ENCODE data around the gene SMIM5. TPM values are rescaled to one million over a fixed set of nuclear protein-coding genes. Genes with fewer than 3 reads are reported as not detected.
"Not testable (repeated sequence)": the region's sequence is repeated elsewhere in the genome, so short reads cannot be mapped to it uniquely, and the experiment has no call there.

The SMIM5 gene
- total RNA-seq, 4 donors from 2014 or later, result 0.31 to 2.0 (median 1.0) TPM

GRCh38 chr17:75590314-75590761 lies 42.9 kb upstream of the SMIM5 start:
- ATAC-seq (ENCODE audit: low FRiP score), result no peak
- TF ChIP-seq CTCF (IDR thresholded peaks at IDR 0.05), result no peak
- DNase-seq (ENCODE audit: low spot score), result no peak

- TF ChIP-seq CTCF (IDR thresholded peaks at IDR 0.05), result no peak
- no peak for DNase-seq (ENCODE audit: low spot score)
- no peak for ATAC-seq (ENCODE audit: low FRiP score)
These were observed 42.1 kb upstream of the SMIM5 start for GRCh38 chr17:75590849-75591721.

DNA sequence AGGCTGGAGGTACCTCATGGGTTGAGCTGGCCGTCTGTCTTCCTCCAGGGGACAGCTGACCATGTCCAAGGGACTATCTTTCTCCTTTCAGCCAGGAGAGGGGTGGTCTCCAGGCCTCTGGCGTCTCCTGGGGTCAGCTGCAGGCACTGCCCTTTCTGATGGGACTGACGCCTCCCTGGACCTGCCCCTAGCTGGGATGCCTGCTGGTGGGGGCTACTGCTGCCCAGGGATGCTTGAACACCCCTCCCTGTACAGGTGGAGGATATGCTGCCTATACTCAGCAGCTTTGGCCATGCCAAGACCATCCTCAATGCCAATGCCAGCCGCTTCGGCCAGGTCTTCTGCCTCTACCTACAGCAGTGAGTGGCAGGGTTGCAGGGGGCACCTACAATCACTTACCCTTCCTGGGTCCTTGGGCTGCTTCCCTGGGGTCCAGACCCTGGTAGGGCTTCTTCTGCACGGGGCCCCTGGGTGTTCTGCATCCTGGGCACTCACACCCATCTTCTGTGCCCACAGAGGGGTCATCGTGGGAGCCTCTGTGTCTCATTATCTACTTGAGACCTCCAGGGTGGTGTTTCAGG lies 41.4 kb upstream of the SMIM5 start:
- no peak for DNase-seq (ENCODE audit: low spot score)
- TF ChIP-seq CTCF (IDR thresholded peaks at IDR 0.05), result no peak
- no peak for ATAC-seq (ENCODE audit: low FRiP score)

DNA sequence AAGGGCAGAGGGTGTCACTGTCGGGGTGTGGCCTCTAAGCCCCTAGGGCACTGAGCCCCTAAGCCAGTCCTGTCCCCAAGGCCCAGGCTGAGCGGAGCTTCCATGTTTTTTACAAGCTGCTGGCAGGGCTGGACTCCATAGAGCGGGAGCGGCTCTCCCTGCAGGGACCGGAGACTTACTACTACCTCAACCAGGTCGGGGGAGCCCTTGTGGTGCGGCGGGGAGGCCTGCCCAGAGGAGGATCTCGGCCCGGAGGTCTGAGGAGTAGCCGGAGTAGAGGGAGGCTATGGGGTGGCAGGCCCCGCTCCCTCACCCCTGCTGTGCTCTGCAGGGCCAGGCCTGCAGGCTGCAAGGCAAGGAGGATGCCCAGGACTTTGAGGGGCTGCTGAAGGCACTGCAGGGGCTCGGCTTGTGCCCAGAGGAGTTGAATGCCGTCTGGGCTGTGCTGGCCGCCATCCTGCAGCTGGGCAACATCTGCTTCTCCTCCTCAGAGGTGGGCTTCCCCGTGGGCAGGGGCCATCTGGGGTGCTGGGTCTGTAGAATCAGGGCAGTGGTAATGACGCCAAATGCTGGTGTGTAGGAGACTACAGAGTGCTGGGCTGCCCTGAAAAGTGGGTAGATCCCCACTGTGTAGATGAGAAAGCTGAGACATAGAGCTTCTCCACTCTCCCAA lies 40.8 kb upstream of the SMIM5 start:
- TF ChIP-seq CTCF (IDR thresholded peaks at IDR 0.05), result no peak
- ATAC-seq (ENCODE audit: low FRiP score) (no peak), DNase-seq (ENCODE audit: low spot score) (no peak)

DNA sequence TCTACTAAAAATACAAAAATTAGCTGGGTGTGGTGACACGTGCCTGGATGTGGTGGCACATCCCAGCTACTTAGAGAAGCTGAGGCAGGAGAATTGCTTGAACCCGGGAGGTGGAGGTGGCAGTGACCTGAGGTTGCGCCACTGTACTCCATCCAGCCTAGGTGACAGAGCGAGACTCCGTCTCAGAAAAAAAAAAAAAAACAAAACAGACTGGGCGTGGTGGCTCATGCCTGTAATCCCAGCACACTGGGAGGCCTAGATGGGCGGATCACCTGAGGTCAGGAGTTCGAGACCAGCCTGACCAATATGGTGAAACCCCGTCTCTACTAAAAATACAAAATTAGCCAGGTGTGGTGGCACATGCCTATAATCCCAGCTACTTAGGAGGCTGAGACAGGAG lies 39.8 kb upstream of the SMIM5 start:
- ATAC-seq (ENCODE audit: low FRiP score); DNase-seq (ENCODE audit: low spot score): not testable (repeated sequence)

GRCh38 chr17:75594499-75595283 lies 38.5 kb upstream of the SMIM5 start:
- DNase-seq (ENCODE audit: low spot score) (no peak), ATAC-seq (ENCODE audit: low FRiP score) (no peak)
- no peak for TF ChIP-seq CTCF (IDR thresholded peaks at IDR 0.05)
